Activated T-helper 1 cell treated with anti-CD3 and anti-CD28 coated beads, Interleukin-12 subunit alpha, Interleukin-12 subunit beta, Interleukin-2, Interleukin-4 antibody, amounts not matched to agents 30 ng/mL and 10 ng/mL and 1 ng/mL, durations not matched to agents 14 hours and 24 hours and 36 hours (primary cell): Measurements from ENCODE around the gene TREM2. TPM values are rescaled to one million over a fixed set of nuclear protein-coding genes. Genes with fewer than 3 reads are reported as not detected.
"Not testable (repeated sequence)": the region's sequence is repeated elsewhere in the genome, so short reads cannot be mapped to it uniquely, and the experiment has no call there.

Experiments used
- DNase-seq: peaks from one replicate; pipeline ENCODE4 v3.0.0; 2021; ENCODE audit warnings: low spot score
- H3K27ac Mint-ChIP-seq: one replicate; pipeline ENCODE4 v1.8.0; 2021; ENCODE audit warnings: mild to moderate bottlenecking, mixed read lengths
- H3K27me3 Mint-ChIP-seq: one replicate; pipeline ENCODE4 v1.8.0; 2022; ENCODE audit warnings: mild to moderate bottlenecking, moderate library complexity, mixed read lengths; ENCODE audit not compliant: insufficient read depth
- H3K36me3 Mint-ChIP-seq: one replicate; pipeline ENCODE4 v1.8.0; 2021; ENCODE audit warnings: low read depth, mixed read lengths
- H3K4me1 Mint-ChIP-seq: one replicate; pipeline ENCODE4 v1.8.0; 2021; ENCODE audit warnings: low read depth, mixed read lengths
- H3K4me3 Mint-ChIP-seq: one replicate; pipeline ENCODE4 v1.8.0; 2021; ENCODE audit warnings: mild to moderate bottlenecking, moderate library complexity, mixed read lengths
- H3K9me3 Mint-ChIP-seq: one replicate; pipeline ENCODE4 v1.8.0; 2021; ENCODE audit warnings: mixed read lengths
- intact Hi-C: fragments of 100-400 bp; cut with micrococcal nuclease; formaldehyde crosslinking; loops from one replicate; pipeline ENCODE4 v1.15.1; 2024
- total RNA-seq: library from RNA; stranded (reverse); gene quantifications from 2 replicates; pipeline ENCODE4 v1.2.3, GENCODE V29; 2022

The TREM2 gene
- total RNA-seq, 1 donor from 2014 or later = not detected

DNA sequence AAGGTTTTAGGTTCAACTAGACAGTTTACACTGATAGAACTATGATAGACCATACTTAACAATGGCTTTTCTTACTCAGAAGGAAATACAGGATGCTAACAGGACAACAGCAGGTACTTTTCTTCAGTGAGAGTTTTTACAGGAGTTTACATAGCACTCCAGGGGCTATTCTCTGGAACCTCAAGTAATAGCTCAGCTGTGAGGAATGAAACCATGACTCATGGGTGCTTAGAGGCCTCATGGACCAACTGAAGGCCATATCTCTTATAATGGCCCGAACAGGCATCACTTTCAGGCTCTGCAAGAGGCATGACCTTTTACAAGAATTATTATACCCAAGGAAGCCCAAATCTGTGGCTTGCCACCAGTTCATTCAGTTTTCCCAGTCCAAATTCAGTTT is 40.5 kb downstream of the TREM2 start:
- Mint-ChIP-seq H3K27ac (no peak overlapping the region), H3K4me1 (no peaks in the 10 kb centered on the region), H3K27me3 (peaks cover 2% of the 10 kb centered on the region), H3K36me3 (peaks cover 14% of the 10 kb centered on the region), H3K9me3 (no peaks in the 10 kb centered on the region), H3K4me3 (no peak overlapping the region)
- DNase-seq = no peak
- intact Hi-C loops = no loop called here

DNA sequence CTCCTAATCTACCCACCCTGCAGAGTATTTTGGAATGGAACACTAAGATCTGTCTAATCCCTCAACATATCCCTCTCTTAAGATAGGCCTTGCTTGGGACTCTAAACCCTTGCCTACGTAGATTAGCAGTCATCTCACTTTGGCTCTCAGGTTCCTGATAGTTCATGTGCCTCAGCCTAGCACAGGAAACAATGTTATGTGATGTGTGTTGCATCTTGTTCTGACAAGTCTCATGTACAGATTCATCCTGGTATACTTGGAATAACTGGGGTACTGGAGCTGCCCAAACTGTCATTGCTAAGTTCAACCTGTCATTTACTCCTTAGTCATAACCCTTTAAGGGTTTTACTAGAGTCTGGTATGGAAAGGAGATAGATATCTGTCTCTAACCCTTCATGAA is 42.9 kb downstream of the TREM2 start:
- no peaks in the 10 kb centered on the region for H3K9me3 Mint-ChIP-seq
- no peaks in the 10 kb centered on the region for H3K4me1 Mint-ChIP-seq
- no peak overlapping the region for H3K27ac Mint-ChIP-seq
- peaks cover 2% of the 10 kb centered on the region for H3K27me3 Mint-ChIP-seq
- peaks cover 11% of the 10 kb centered on the region for H3K36me3 Mint-ChIP-seq
- intact Hi-C loops = no loop called here
- H3K4me3 Mint-ChIP-seq = no peak overlapping the region
- no peak for DNase-seq

DNA sequence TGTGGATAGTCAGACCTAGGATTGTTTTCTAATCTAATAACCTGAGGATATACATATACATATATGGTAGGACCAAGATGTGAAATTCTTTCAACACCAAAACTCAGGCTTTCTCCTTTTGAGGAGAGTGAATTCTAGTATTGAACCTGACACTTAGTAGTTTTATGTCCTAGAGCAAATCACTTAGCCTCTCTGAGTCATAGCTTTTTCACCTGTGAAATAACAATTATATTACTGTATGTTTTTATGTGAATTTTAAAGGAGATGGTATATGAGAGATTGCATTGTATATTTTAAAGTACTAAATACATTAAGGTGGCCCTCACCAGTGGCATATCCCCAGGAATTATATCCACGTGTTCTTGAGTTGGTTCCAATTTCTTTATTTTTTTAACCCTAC is 43.4 kb downstream of the TREM2 start:
- Mint-ChIP-seq H3K4me1 (no peaks in the 10 kb centered on the region), H3K27ac (no peak overlapping the region), H3K4me3 (no peak overlapping the region), H3K36me3 (peaks cover 11% of the 10 kb centered on the region), H3K9me3 (no peaks in the 10 kb centered on the region), H3K27me3 (peaks cover 2% of the 10 kb centered on the region)
- intact Hi-C loops = no loop called here
- no peak for DNase-seq

DNA sequence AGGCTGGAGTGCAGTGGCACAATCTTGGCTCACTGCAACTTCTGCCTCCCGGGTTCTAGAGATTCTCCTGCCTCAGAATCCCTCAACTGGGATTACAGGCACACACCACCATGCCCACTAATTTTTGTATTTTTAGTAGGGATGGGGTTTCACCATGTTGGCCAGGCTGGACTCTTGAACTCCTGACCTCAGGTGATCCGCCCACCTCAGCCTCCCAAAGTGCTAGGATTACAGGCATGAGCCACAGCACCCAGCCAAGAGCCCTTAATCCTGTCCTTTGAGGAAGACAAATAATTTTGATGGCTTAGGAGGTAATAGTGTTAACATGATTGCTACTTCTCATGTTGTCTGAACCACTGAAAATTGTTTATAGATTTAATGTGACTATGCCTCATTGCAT is 47.9 kb downstream of the TREM2 start:
- H3K27me3 Mint-ChIP-seq, H3K9me3 Mint-ChIP-seq, intact Hi-C loops, H3K4me3 Mint-ChIP-seq, H3K27ac Mint-ChIP-seq, H3K36me3 Mint-ChIP-seq, H3K4me1 Mint-ChIP-seq, DNase-seq: not testable (repeated sequence)

DNA sequence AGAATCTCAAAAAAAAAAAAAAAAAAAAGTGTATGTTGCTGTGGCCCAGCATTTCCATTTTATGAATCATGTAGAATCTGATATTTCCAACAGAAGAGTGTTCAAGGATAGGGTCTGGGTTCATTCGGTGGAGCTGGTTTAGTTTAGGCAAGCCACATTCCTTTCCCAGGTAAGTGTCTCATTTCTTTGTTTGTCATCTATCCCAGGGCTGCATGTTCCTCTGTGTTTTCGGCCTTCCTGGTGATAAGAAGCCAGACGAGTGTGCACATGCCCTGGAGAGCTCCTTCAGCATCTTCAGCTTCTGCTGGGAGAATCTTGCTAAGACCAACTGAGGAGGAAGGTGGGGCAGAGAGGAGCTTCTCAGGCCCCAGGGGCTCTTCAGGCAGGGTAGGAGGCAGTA is 51.9 kb downstream of the TREM2 start:
- Mint-ChIP-seq H3K4me1 (no peaks in the 10 kb centered on the region), H3K27me3 (no peaks in the 10 kb centered on the region), H3K4me3 (no peak overlapping the region), H3K36me3 (peaks cover 2% of the 10 kb centered on the region), H3K9me3 (no peaks in the 10 kb centered on the region), H3K27ac (no peak overlapping the region)
- intact Hi-C loops = no loop called here
- DNase-seq = no peak

Other genes with a start within 250 kb of the TREM2 start
- gene UNC5CL, start 123.9 kb downstream of the TREM2 start, total RNA-seq = 0.93 and 0.99 TPM in 2 replicates
- gene TSPO2, start 120.6 kb downstream of the TREM2 start, total RNA-seq = not detected in 2 replicates
- gene APOBEC2, start 109.9 kb downstream of the TREM2 start, total RNA-seq = not detected in 2 replicates
- 26.8 and 30.4 TPM in 2 replicates for gene OARD1, start 90.8 kb downstream of the TREM2 start, total RNA-seq
- 29.6 and 30.1 TPM in 2 replicates for gene NFYA, start 90.1 kb downstream of the TREM2 start, total RNA-seq
- not detected in 2 replicates for gene TREML1, start 8.8 kb downstream of the TREM2 start, total RNA-seq
- gene TREML2, start 38.0 kb upstream of the TREM2 start, total RNA-seq = 4.5 and 4.9 TPM in 2 replicates
- gene TREML4, start 65.2 kb upstream of the TREM2 start, total RNA-seq = not detected in 2 replicates
- not detected in 2 replicates for gene TREM1, start 123.6 kb upstream of the TREM2 start, total RNA-seq
- gene NCR2, start 172.5 kb upstream of the TREM2 start, total RNA-seq = not detected in 2 replicates